ENCODE results near the gene GSAP.

DNA sequence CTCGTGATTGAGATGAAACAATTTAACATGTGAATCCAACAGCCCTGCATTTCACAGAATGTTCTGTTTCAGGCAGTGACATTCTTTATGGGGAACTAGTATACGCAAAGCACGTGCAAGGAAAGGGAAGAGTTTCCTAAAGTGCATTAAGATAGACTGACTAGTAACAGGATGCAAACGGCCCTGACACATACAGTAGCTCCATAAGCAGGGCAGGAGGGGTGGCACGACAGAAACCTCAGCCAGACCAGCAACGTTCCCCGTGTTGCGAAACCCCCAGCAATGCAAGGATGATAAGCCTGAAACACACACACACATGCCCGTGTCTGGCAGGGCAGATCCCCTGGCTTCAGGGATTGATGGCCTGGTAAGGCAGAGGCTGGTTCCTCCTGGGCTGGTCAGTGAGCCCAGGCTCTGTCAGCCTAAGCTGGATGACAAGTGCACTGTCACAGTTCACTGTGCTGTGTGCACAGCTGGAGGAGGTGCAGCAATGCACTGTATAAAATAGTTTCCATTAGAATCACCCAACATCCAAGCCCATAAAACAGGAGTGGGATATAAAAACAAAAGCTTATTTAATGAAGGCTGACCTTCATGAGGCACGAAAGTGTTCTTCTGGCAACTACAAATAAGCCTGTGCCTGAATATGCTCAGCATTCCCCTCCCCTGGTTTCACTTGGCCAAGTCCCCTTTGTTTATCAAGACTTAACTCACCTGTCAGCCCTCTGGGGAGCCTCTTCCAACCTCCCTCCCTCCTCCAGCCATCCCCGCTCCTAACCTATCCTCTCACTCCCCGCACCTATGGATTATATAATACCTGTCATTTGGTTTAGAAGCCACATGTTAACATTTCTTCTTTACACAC is 88.8 kb downstream of the GSAP start:
- TF ChIP-seq, protein P1, sequence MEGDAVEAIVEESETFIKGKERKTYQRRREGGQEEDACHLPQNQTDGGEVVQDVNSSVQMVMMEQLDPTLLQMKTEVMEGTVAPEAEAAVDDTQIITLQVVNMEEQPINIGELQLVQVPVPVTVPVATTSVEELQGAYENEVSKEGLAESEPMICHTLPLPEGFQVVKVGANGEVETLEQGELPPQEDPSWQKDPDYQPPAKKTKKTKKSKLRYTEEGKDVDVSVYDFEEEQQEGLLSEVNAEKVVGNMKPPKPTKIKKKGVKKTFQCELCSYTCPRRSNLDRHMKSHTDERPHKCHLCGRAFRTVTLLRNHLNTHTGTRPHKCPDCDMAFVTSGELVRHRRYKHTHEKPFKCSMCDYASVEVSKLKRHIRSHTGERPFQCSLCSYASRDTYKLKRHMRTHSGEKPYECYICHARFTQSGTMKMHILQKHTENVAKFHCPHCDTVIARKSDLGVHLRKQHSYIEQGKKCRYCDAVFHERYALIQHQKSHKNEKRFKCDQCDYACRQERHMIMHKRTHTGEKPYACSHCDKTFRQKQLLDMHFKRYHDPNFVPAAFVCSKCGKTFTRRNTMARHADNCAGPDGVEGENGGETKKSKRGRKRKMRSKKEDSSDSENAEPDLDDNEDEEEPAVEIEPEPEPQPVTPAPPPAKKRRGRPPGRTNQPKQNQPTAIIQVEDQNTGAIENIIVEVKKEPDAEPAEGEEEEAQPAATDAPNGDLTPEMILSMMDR (IDR thresholded peaks at IDR 0.05): no peak
- peak in 1 of 2 donors; percentile 16 for TF ChIP-seq POLR2A (IDR thresholded peaks at IDR 0.05)
- TF ChIP-seq EP300 (IDR thresholded peaks at IDR 0.05): peak; percentile 77 to 78
